Muscle of leg (tissue), 11 donors: ENCODE results near the gene PDZD7. TPM values are rescaled to one million over a fixed set of nuclear protein-coding genes. Genes with fewer than 3 reads are reported as not detected.
"Not testable (repeated sequence)": the region's sequence is repeated elsewhere in the genome, so short reads cannot be mapped to it uniquely, and the experiment has no call there.

Experiments
- DNase-seq: peaks from one replicate; pipeline ENCODE4 v3.0.0; 2013
- H3K27ac ChIP-seq: one replicate; pipeline ENCODE4 v1.5.1; 2013; ENCODE audit warnings: mild to moderate bottlenecking, low read length, control low read depth
- H3K27me3 ChIP-seq: one replicate; pipeline ENCODE4 v1.6.1; 2013; ENCODE audit warnings: low read length; ENCODE audit not compliant: control insufficient read depth, insufficient read depth
- H3K36me3 ChIP-seq: one replicate; pipeline ENCODE4 v1.6.1; 2013; ENCODE audit warnings: low read length; ENCODE audit not compliant: control insufficient read depth, insufficient read depth
- H3K4me1 ChIP-seq: one replicate; pipeline ENCODE4 v1.6.1; 2013; ENCODE audit warnings: low read length; ENCODE audit not compliant: control insufficient read depth, insufficient read depth
- H3K4me3 ChIP-seq: one replicate; pipeline ENCODE4 v1.5.1; 2013; ENCODE audit warnings: low read length, control low read depth
- H3K9me3 ChIP-seq: replicated peaks from 2 replicates; pipeline ENCODE4 v1.6.1; 2013; ENCODE audit warnings: low read depth, low read length; ENCODE audit not compliant: control insufficient read depth
- WGBS: methylation state at CpG from one replicate; pipeline ENCODE4 v1.1.5; 2013; ENCODE audit warnings: missing lambda C conversion rate; ENCODE audit not compliant: insufficient coverage; 5-methylcytosine and 5-hydroxymethylcytosine counted together
- polyA plus RNA-seq, 8 donors: library from polyadenylated mRNA; unstranded; fragments of 120-200 nt; gene quantifications; one replicate each; pipeline versions ENCODE4 v1.2.1 to v1.2.3, GENCODE V29; 2013; ENCODE audit warnings: inconsistent platforms in 1 of 8, low replicate concordance in 1 of 8; ENCODE audit not compliant: insufficient read length in 8 of 8, insufficient read depth in 1 of 8
- total RNA-seq: library from RNA; stranded (reverse); fragments of 120-200 nt; gene quantifications from one replicate; pipeline ENCODE4 v1.2.4, GENCODE V29; 2013

The PDZD7 gene
- total and polyA plus RNA-seq, 9 donors = 0.41 to 6.1 (median 1.2) TPM

DNA sequence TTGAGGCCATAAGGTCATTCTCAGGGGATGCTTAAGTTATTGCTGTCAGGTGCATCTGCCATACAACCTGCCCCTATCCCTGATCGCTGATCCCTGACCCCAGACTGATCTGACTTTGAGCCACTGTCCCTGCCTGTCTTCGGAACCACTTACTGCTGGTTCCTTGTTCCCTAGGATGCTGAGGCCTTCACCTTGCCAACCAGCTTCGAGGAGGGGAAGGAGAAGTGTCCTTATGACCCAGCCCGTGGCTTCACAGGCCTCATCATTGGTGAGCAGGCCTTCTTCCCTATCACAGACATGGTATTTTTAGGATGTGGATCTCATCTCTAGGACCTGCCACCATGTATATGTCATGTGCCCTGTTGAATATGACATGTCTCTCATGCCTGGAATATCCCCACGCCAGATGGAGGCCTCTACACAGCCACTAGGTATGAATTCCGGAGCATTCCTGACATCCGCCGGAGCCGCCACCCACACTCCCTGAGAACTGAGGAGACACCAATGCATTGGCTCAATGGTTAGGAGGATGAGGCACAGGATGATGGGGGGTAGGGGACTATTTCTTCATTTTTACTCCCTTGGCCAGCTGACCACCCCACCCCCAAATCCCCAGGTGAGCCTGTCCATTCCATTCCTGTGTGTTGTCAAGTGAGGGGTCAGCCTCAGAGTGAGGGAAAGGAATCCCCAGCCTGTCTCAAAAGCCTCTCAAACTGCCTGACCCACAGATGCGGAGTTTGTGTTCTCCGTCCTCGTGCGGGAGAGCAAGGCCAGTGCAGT lies 52.6 kb downstream of the PDZD7 start:
- H3K27me3 ChIP-seq = no peaks in the 10 kb centered on the region
- DNase-seq = no peak
- no peaks in the 10 kb centered on the region for H3K4me1 ChIP-seq
- H3K9me3 ChIP-seq = no peaks in the 10 kb centered on the region
- no peak overlapping the region for H3K27ac ChIP-seq
- WGBS = 90% methylated on average over 6 of the region's 13 CpGs
- H3K36me3 ChIP-seq = peaks cover 41% of the 10 kb centered on the region
- H3K4me3 ChIP-seq = no peak overlapping the region

DNA sequence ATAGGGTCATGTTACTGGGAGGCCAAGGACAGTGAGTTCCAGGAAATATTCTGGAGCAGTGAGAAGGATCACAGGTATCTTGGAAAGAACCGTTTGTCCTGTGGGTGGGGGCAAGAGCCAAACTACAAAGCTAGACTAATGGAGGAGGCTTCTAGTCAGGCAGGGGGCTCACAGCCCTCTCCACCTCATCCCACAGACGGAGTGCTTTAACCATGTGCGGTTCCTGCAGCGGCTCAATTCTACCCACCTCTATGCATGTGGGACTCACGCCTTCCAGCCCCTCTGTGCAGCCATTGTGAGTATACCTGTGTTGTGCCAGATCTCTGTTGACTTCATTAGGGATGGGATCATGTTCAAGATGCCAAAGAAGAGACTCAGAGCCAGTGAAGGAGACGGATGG lies 53.5 kb downstream of the PDZD7 start:
- no peak overlapping the region for H3K27ac ChIP-seq
- H3K9me3 ChIP-seq = no peaks in the 10 kb centered on the region
- no peaks in the 10 kb centered on the region for H3K27me3 ChIP-seq
- peaks cover 39% of the 10 kb centered on the region for H3K36me3 ChIP-seq
- 90% methylated on average over 2 of the region's 6 CpGs for WGBS
- no peak overlapping the region for H3K4me3 ChIP-seq
- DNase-seq = no peak
- H3K4me1 ChIP-seq = no peaks in the 10 kb centered on the region

DNA sequence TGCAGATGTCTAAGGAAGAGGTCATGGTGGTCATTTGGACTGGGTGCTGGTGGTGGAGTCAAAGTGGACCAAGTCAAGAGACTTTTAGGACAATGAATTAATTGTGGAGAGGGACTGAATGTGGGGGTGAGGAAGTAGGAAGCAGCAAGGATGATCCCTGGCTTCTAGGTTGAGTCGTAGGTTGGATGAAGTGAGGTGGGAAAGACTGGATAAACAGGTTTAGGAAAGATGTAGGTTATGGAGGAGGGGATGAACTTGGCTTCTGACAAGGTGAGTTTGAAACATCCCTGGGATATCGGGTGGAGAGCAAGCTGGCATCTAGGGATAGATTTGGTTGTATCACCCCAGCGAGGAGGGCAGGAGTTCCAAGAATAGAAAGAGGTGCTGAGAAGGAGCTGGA lies 54.0 kb downstream of the PDZD7 start:
- Histone ChIP-seq H3K4me3 (no peak overlapping the region), H3K27ac (no peak overlapping the region), H3K27me3 (no peaks in the 10 kb centered on the region), H3K4me1 (no peaks in the 10 kb centered on the region), H3K36me3 (peaks cover 34% of the 10 kb centered on the region), H3K9me3 (no peaks in the 10 kb centered on the region)
- 89% methylated on average over 3 of the region's 3 CpGs for WGBS
- DNase-seq = no peak

DNA sequence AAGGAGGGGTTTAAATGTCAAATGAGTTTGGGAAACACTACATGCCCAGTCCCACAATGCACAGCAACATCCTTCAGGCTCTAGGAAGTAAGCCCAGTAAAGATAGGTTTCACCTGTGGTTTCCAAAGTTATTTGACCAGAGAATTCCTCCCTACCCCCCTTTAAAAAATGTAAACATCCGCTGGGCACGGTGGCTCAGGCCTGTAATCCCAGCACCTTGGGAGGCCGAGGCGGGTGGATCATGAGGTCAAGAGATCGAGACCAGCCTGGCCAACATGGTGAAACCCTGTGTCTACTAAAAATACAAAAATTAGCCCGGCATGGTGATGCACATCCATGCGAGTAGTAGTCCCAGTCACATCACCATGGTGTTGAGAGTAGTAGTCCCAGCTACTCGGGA lies 55.5 kb downstream of the PDZD7 start:
- DNase-seq = not testable (repeated sequence)
- 83% methylated on average over 3 of the region's 8 CpGs for WGBS

DNA sequence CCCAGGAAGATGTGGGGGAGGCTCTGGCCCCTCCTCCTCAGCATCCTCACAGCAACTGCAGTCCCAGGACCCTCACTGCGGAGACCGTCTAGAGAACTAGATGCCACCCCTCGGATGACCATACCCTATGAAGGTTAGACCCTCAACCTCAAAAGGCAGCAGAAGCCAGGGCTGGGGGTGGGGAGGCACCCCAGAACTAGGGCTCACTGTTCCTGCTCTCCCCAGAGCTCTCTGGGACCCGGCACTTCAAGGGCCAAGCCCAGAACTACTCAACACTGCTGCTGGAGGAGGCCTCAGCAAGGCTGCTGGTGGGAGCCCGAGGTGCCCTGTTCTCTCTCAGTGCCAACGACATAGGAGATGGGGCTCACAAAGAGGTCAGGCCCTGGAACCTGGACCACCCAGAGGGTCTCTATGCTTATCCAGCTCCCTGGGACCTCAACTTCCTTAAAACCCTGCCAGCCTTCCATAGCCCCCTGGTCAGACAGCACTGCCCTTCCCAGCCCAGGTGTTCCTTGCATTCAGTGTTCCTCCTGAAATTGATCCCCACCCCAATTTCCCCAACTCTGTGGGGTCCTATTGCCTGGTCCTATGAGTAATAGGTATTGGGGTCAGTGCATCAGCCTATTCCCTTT lies 57.9 kb downstream of the PDZD7 start:
- Histone ChIP-seq H3K9me3 (no peaks in the 10 kb centered on the region), H3K36me3 (peaks cover 5% of the 10 kb centered on the region), H3K27ac (no peak overlapping the region), H3K4me1 (peaks cover 16% of the 10 kb centered on the region), H3K27me3 (peaks cover 4% of the 10 kb centered on the region), H3K4me3 (no peak overlapping the region)
- no peak for DNase-seq
- WGBS = 76% methylated on average over 3 of the region's 6 CpGs

More for the DNA sequence above, 55.5 kb downstream of the PDZD7 start:
- not testable (repeated sequence) for H3K9me3 ChIP-seq, H3K4me3 ChIP-seq, H3K27ac ChIP-seq, H3K27me3 ChIP-seq, H3K4me1 ChIP-seq
- peaks cover 22% of the 10 kb centered on the region for H3K36me3 ChIP-seq

DNA sequence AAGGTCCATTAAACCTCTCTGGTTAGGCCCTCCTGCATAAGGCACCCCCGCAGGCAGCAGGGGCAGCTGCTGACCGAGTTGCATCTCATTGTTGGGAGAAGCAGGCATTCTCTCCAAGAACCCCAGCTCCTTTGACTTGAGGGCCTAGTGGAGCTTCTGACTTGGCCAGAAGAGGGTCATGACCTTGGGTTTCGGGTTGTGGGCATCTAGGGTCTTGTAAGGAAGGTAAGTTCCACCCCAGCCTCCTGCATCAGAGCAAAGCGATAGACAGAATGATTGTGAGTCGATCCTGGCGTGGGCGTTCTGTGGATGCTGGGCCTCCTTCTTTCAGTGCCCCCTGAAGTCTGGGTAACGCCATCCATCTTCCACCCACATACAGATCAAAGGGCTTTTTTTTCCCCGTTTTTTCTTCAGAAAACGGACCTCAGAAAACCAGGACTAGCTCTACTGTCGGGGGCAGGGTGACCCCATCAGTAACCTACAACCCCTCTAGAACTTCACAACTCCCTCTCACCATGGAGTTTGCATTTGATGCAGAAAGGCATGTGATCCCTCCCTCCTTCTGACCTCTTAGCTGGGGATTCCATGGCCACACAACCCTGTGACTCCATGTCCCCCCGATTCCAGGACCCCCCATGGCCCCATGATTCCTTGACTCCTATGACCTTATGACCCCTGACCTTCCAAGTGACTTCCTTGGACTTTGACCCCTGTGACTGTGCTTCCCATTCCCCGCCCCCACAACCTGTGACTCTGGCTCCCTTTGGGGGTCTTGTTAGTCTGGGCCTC lies 58.6 kb downstream of the PDZD7 start:
- DNase-seq = no peak
- Histone ChIP-seq H3K36me3 (peaks cover 7% of the 10 kb centered on the region), H3K4me3 (no peak overlapping the region), H3K27me3 (peaks cover 4% of the 10 kb centered on the region), H3K4me1 (peaks cover 16% of the 10 kb centered on the region), H3K27ac (no peak overlapping the region), H3K9me3 (no peaks in the 10 kb centered on the region)
- 68% methylated on average over 11 of the region's 13 CpGs for WGBS

DNA sequence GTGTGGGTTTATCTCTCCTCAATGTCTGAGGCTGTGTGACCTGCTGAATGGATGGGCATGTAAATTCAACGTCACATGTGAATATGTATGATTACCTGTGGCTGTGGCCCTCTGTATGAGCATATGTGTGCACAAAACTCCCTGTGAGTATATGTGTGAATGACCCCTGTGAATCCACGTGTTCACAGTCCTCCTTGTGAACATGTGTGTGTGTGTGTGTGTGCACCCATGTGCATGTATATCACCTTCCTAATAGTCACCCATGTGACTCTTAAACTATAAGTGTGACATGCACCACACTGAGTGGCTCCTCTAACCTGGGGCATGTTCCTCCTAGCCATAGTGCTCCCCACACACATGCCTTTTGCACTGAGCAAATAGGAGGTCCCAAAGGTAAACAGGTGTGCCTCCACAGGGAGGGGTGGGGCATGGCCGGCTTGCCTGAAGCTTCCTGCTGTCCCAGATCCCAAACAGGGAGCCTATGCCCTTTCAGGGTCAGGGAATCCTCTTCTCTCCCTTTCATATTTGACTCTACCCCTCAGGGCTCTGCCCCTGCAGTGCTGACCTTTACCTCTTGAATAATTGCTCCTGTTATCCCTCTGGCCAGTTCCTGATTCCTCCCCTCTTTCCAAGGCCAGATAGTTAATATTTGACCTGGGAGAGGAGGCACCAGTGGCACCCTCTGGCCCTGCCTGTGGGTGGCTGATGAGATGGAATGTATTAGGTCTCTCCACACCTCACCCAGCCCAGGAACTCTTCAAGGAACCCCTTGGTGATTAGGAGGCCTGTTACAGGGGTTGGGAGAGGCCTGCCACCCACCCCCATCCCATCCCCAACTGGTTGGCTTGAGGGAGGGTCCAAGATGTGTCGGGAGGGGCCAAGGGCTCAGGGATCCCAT lies 59.8 kb downstream of the PDZD7 start:
- Histone ChIP-seq H3K9me3 (no peaks in the 10 kb centered on the region), H3K27me3 (peaks cover 4% of the 10 kb centered on the region), H3K36me3 (peaks cover 16% of the 10 kb centered on the region), H3K4me3 (no peak overlapping the region), H3K27ac (no peak overlapping the region), H3K4me1 (peaks cover 16% of the 10 kb centered on the region)
- no peak for DNase-seq
- WGBS = 60% methylated on average over 3 of the region's 4 CpGs

DNA sequence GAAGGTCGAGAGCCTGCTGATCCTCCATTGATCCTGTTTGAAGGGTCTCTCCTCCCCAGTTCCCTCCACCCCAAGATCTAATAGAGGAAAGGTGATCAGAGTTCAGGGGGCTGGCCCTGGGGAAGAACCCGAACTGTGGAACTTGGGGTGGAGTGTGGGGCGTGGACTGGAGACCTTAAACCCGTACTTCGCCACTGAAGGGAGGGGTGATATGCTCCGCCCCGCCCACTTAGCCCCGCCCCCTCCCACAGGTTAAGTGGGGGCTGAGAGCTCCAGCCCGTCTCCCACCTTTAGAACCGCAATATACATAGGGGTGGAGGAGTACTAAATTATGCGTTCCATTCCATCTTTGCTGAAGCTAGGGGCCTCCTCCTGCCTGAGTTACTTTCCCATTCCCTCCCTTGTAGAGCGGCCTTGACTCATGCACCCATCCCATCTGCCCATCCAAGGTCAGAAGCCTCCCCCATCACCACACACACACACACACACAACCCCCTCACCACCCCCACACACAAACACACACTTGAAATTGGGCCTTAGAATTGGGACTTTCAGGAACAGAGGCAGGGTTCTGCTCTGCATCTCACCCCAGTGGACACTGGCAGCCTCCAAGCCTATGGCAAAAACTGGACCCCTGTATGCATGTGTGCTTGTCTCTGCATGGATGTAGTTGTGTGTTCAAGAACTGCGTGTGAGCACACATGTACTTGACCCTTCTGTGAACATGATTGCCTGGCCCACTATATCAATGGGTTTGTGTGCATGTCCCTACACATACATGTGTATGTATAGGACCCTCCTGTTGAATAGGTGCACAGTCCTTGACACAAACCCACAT lies 60.6 kb downstream of the PDZD7 start:
- no peaks in the 10 kb centered on the region for H3K9me3 ChIP-seq

More for the DNA sequence above, 60.6 kb downstream of the PDZD7 start:
- Histone ChIP-seq H3K4me1 (peaks cover 16% of the 10 kb centered on the region), H3K27ac (no peak overlapping the region), H3K27me3 (peaks cover 4% of the 10 kb centered on the region), H3K36me3 (peaks cover 24% of the 10 kb centered on the region), H3K4me3 (no peak overlapping the region)
- DNase-seq = no peak
- 82% methylated on average over 2 of the region's 13 CpGs for WGBS
